Measurements from ENCODE around the gene NMRK2.
"Not testable (repeated sequence)": the region's sequence is repeated elsewhere in the genome, so short reads cannot be mapped to it uniquely, and the experiment has no call there.

The NMRK2 gene

GRCh38 chr19:3932931-3933810 is at the start of gene NMRK2:
TSS of gene NMRK2 (plus strand) at chr19:3933069. CDS start at chr19:3933672, 603 bp downstream.
- H3K4me3 ChIP-seq (ENCODE audit: low read depth, low read length): no peak within 1 kb of the TSS
- DNase-seq (ENCODE audit: low read depth): no peak

GRCh38 chr19:3890591-3890990 is 42.3 kb upstream of the NMRK2 start:
- DNase-seq (ENCODE audit: low read depth): no peak
- no peak overlapping the region for H3K4me3 ChIP-seq (ENCODE audit: low read depth, low read length)

GRCh38 chr19:3893509-3894179 is 39.2 kb upstream of the NMRK2 start:
- H3K4me3 ChIP-seq (ENCODE audit: low read depth, low read length): no peak overlapping the region
- no peak for DNase-seq (ENCODE audit: low read depth)

GRCh38 chr19:3894959-3895358 is 37.9 kb upstream of the NMRK2 start:
- DNase-seq (ENCODE audit: low read depth); H3K4me3 ChIP-seq (ENCODE audit: low read depth, low read length): not testable (repeated sequence)

- no peak for DNase-seq (ENCODE audit: low read depth)
- H3K4me3 ChIP-seq (ENCODE audit: low read depth, low read length): no peak overlapping the region
Measured at GRCh38 chr19:3895788-3896187, 37.1 kb upstream of the NMRK2 start.

- DNase-seq (ENCODE audit: low read depth): no peak
- no peak overlapping the region for H3K4me3 ChIP-seq (ENCODE audit: low read depth, low read length)
Measured at GRCh38 chr19:3897936-3898335, 34.9 kb upstream of the NMRK2 start.

GRCh38 chr19:3898426-3898825 is 34.4 kb upstream of the NMRK2 start:
- DNase-seq (ENCODE audit: low read depth): no peak
- no peak overlapping the region for H3K4me3 ChIP-seq (ENCODE audit: low read depth, low read length)

- DNase-seq (ENCODE audit: low read depth): no peak
- no peak overlapping the region for H3K4me3 ChIP-seq (ENCODE audit: low read depth, low read length)
Measured at GRCh38 chr19:3899531-3900294, 33.2 kb upstream of the NMRK2 start.

- H3K4me3 ChIP-seq (ENCODE audit: low read depth, low read length): no peak overlapping the region
Measured at GRCh38 chr19:3902317-3902973, 30.4 kb upstream of the NMRK2 start.

GRCh38 chr19:3904233-3904632 is 28.6 kb upstream of the NMRK2 start:
- H3K4me3 ChIP-seq (ENCODE audit: low read depth, low read length): no peak overlapping the region
- DNase-seq (ENCODE audit: low read depth): no peak

More at GRCh38 chr19:3902317-3902973, 30.4 kb upstream of the NMRK2 start:
- DNase-seq (ENCODE audit: low read depth): no peak

- no peak overlapping the region for H3K4me3 ChIP-seq (ENCODE audit: low read depth, low read length)
- DNase-seq (ENCODE audit: low read depth): no peak
Measured at GRCh38 chr19:3907626-3908265, 25.1 kb upstream of the NMRK2 start.

- no peak overlapping the region for H3K4me3 ChIP-seq (ENCODE audit: low read depth, low read length)
- DNase-seq (ENCODE audit: low read depth): no peak
Measured at GRCh38 chr19:3908266-3909054, 24.4 kb upstream of the NMRK2 start.

- H3K4me3 ChIP-seq (ENCODE audit: low read depth, low read length): no peak overlapping the region
- no peak for DNase-seq (ENCODE audit: low read depth)
Measured at GRCh38 chr19:3910105-3910504, 22.8 kb upstream of the NMRK2 start.

- no peak for DNase-seq (ENCODE audit: low read depth)
- no peak overlapping the region for H3K4me3 ChIP-seq (ENCODE audit: low read depth, low read length)
Measured at GRCh38 chr19:3914199-3914598, 18.7 kb upstream of the NMRK2 start.

- DNase-seq (ENCODE audit: low read depth): no peak
- no peak overlapping the region for H3K4me3 ChIP-seq (ENCODE audit: low read depth, low read length)
Measured at GRCh38 chr19:3916033-3916432, 16.8 kb upstream of the NMRK2 start.

GRCh38 chr19:3919793-3920192 is 13.1 kb upstream of the NMRK2 start:
- no peak for DNase-seq (ENCODE audit: low read depth)

GRCh38 chr19:3923096-3923758 is 9.6 kb upstream of the NMRK2 start:
- H3K4me3 ChIP-seq (ENCODE audit: low read depth, low read length): no peak overlapping the region
- DNase-seq (ENCODE audit: low read depth): no peak

More at GRCh38 chr19:3919793-3920192, 13.1 kb upstream of the NMRK2 start:
- no peak overlapping the region for H3K4me3 ChIP-seq (ENCODE audit: low read depth, low read length)

- DNase-seq (ENCODE audit: low read depth): no peak
Measured at GRCh38 chr19:3923912-3924311, 9.0 kb upstream of the NMRK2 start.

More at GRCh38 chr19:3923912-3924311, 9.0 kb upstream of the NMRK2 start:
- H3K4me3 ChIP-seq (ENCODE audit: low read depth, low read length): no peak overlapping the region
